T-helper 2 cell treated with Interferon-gamma antibody and Interleukin-4, amounts not matched to agents 100 ng/mL and 5 ng/mL, for 36 hours (primary cell): Measurements from ENCODE around the gene IRF7. TPM values are rescaled to one million over a fixed set of nuclear protein-coding genes. Genes with fewer than 3 reads are reported as not detected.

Experiments used
- intact Hi-C: fragments of 100-400 bp; cut with micrococcal nuclease; formaldehyde crosslinking; loops from one replicate; pipeline ENCODE4 v1.15.1; 2023
- total RNA-seq: library from RNA; stranded (reverse); gene quantifications from 2 replicates; pipeline ENCODE4 v1.2.3, GENCODE V29; 2022

Gene IRF7
- total RNA-seq, 1 donor from 2014 or later = 50.9 TPM

GRCh38 chr11:641806-642370 is 26.1 kb upstream of the IRF7 start:
- intact Hi-C loops = no loop called here

DNA sequence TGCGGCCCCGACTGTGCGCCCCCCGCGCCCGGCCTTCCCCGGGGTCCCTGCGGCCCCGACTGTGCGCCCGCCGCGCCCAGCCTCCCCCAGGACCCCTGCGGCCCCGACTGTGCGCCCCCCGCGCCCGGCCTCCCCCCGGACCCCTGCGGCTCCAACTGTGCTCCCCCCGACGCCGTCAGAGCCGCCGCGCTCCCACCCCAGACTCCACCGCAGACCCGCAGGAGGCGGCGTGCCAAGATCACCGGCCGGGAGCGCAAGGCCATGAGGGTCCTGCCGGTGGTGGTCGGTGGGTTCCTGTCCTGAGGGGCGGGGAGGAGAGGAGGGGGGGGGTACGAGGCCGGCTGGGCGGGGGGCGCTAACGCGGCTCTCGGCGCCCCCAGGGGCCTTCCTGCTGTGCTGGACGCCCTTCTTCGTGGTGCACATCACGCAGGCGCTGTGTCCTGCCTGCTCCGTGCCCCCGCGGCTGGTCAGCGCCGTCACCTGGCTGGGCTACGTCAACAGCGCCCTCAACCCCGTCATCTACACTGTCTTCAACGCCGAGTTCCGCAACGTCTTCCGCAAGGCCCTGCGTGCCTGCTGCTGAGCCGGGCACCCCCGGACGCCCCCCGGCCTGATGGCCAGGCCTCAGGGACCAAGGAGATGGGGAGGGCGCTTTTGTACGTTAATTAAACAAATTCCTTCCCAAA is 24.4 kb upstream of the IRF7 start:
- intact Hi-C loops = no loop called here

GRCh38 chr11:639332-639955 is 23.7 kb upstream of the IRF7 start:
- intact Hi-C loops = no loop called here

DNA sequence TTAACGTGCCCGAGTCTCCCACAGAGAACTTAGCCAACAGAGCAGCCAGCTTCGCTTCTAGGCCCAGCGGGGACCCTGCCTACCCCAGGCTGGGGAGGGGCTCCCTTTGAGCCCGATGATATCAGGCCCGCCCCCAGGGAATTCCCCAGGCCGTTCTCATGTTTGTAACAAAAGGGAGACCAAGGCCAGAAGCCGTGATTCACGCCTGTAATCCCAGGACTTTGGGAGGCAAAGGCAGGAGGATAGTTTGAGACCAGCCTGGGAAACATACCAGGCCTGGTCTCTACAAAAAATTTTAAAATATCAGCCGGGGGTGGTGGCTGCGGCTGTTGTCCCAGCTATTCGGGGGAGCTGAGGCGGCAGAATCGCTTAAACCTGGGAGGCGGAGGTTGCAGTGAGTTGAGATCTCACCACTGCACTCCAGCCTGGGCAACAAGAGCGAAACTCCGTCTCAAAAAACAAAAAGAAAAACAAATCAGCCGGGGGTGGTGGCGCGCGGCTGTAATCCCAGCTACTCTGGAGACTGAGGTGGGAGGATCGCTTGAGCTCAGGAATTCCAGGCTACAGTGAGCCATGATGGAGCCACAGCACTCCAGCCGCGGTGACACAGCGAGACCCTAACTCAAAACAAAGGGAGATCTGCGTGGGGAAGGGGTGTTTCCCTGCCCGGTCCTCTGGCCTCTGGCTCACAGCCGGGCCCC is 23.0 kb upstream of the IRF7 start:
- intact Hi-C loops = no loop called here

DNA sequence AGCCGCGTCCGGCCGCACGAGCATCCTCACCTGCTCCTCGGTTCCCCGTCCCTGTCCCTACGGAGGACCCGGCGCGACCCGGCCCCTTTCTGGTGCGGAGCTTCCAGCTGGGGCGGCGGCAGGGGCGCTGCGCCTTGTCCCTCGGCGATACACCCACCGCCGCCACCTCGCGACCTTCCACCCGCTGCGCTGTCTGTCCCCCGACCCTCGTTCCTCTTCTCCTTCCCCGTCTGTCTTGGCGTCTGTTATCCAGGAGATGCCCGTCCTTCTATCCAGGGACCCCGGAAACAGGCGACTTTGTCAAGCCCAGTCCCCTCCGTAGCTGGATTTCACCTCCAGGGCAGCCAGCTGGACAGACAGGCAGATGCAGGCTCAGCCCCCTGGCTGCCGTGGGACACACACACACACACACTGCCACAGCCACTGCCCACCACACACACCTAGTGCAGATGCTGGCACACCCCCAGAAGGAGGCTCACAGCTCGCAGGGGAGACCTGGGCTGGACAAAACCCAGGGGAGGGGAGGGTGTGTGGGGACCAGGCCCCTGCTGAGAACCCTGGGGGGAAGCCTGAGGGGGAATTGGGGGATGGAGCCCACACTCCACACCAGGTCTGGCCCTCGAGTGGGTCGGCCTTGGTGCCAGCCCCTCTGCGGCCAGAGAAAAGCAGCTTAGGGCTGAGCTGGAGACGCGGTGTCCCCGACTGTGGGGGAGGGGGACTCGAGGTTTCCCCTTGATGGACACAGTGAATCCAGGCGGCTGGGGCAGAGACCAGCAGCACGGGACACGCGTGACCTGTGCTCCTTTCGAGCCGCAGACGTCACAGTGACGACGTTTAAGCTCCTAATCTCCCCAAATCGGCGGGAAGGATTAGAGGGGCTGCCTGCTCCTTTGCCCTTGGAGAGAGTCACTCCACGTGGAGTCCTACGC is 22.1 kb upstream of the IRF7 start:
- intact Hi-C loops = no loop called here

DNA sequence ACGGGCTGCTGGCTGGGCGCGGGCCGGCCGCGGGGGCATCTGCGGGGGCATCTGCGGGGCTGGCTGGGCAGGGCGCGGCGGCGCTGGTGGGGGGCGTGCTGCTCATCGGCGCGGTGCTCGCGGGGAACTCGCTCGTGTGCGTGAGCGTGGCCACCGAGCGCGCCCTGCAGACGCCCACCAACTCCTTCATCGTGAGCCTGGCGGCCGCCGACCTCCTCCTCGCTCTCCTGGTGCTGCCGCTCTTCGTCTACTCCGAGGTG is 21.5 kb upstream of the IRF7 start:
- intact Hi-C loops = no loop called here

DNA sequence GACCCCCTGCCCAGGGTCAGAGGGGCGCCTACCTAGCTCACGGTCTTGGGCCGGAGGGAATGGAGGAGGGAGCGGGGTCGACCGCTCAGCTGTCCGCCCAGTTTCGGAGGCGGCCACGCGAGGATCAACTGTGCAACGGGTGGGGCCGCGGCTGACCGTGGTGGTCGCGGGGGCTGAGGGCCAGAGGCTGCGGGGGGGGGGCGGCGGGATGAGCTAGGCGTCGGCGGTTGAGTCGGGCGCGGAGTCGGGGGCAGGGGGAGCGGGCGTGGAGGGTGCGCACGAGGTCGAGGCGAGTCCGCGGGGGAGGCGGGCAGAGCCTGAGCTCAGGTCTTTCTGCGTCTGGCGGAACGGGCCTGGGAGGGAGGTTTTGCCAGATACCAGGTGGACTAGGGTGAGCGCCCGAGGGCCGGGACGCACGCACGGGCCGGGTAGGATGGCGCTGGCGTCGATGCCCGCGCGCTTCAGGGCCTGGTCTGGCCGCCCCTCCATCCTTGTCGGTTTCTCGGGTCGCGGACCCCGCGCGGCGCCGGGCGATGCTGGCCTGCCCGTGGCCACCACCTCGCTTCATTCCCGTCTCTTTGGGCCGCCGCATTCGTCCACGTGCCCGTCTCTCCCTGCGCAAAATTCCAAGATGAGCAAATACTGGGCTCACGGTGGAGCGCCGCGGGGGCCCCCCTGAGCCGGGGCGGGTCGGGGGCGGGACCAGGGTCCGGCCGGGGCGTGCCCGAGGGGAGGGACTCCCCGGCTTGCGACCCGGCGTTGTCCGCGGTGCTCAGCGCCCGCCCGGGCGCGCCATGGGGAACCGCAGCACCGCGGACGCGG is 21.0 kb upstream of the IRF7 start, which contains the start of gene DRD4:
TSS of gene DRD4 (plus strand) at position 759 of the 822 bp plus-strand sequence. CDS start at position 795, 36 bp downstream.
- intact Hi-C loops = no loop called here

DNA sequence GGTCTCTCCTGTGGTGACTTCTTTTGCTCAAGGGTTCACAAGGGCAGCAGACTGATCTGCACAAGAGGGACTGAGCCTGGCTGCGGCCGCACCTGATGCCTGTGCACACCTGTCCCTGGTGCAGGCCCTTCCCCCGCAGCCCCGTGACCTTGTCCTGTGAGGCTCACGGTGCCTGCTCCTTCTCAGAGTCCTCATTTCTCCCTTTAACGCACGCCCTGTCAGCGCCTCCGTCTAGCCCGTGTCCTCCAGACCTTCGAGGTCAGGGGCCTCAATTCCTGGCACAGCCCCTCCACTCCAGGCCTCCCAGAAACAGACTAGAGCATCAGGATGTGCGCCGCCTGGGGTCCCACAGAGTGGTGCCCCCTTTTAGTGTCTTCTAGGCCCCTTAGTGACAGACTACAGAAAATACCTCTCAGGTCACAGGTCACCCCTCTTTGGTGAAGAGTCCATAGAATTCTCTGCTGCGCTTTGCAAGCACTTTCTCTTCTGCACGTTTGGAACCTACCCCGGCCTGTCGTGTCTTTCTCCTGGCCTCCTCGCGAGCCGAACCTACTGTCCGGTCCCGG is 20.3 kb upstream of the IRF7 start:
- intact Hi-C loops = no loop called here

- intact Hi-C loops = no loop called here
Observed at GRCh38 chr11:630871-631270, 15.1 kb upstream of the IRF7 start.

DNA sequence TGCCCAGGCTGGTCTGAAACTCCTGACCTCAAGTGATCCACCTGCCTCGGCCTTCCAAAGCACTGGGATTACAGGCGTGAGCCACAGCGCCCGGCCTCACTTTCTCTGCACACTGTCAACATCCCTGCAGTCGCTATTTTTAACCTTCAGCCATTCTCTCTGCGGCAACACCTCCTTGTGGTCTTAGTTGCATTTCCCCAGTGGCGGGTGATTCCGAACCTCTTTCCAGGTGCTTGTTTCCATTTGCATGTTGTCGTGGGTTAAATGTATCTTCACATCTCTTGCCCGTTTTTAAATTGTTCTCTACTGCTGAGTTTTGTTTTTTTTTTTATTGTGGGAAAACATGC is 13.5 kb upstream of the IRF7 start:
- intact Hi-C loops = no loop called here

DNA sequence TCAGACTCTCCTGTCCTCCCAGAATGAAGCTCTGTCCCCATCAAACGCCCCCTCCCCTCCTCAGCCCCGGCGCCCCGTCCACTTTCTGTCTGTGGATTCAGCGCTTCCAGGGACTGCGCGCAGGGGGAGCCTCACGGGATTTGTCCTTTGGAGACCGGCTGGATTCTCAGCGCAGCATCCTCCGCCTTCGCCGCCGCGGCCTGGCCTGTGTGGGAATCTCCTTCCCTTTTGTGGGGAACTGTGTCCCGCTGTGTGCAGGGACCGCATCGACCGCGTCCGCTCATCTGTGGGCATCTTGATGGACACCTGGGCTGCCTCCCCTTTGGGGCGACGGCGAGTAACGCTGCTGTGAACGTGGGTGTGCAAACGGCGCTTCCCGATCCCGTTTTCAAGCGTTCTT is 12.3 kb upstream of the IRF7 start:
- intact Hi-C loops = no loop called here

- intact Hi-C loops = no loop called here
Observed at GRCh38 chr11:627308-627576, 11.5 kb upstream of the IRF7 start.

DNA sequence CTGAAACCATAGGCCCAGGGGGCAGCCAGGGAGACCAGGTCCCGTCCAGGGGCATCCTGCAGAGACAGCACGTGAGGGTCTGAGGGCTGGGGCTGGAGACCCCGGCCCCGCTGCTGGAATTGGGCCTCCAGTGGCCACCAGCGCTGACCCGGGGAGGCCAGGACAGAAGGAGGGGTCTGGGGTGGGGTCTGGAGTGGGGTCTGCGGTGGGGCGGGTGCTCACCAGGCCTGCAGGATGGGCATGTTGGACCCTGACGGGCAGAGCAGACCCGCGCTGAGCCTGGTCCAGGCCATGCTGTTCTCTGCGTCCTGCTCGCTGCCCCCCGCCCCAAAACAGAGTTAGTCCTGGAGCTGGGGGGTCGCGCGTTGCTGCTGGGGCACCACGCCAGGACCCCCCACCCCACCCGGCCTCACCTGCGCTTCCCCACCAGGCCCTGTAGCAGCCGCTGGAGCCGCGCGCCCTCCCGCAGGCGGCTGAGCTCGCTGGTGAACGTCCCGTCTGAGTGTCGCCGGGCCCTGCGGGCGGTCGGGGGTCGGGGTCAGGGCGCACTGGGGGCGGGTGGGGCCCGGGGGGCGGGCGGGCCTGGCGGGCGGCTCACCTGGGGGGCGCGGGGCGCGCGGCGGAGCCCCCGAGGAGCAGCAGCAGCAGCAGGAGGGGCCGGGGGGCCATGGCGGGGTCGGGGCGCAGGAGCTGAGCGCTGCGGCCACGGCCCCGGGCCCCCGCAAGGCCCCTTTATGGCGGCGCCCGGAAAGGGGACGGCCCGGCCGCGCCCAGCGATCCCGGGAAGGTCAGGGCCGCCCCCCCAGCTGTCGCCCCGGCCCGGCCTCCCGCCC is 10.9 kb upstream of the IRF7 start, which contains the start of gene SCT:
TSS of gene SCT (minus strand) at position 707 of the 833 bp plus-strand sequence. CDS start at position 669, 38 bp downstream.
- intact Hi-C loops = no loop called here

GRCh38 chr11:625636-626268 is 10.0 kb upstream of the IRF7 start:
- intact Hi-C loops = no loop called here

GRCh38 chr11:624705-625635 is 9.2 kb upstream of the IRF7 start, which contains the start of gene CDHR5:
CDHR5 (minus strand) TSS chr11:624955; CDS start chr11:624902, 53 bp downstream.
- intact Hi-C loops = no loop called here

- intact Hi-C loops = no loop called here
Observed at GRCh38 chr11:623999-624704, 8.4 kb upstream of the IRF7 start.

DNA sequence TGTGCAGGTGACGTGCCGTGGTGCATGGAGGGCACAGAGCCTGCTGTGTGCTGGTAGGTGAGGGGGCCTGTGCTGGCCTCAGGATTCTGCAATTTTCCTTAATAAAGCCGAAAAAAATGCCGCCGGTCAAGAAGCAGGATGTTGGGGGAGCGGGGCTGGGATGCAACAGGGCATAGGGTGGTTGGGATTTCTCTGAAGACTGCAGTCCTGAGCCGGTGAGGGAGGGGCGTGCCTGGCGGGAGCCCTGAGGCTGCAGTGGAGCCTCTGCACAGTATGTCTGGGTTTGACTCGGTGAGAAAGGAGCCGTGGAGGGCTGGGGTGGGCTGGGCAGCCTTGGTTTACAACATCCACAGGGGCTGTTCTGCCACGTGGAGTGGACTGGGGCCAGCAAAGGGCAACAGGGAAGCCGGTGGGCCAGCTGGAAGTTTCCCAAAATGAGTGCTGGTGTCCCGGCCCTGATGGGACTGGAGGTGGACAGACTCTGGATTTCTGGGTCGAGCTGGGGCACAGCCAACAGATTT is 7.7 kb upstream of the IRF7 start:
- intact Hi-C loops = no loop called here
